ENCODE results near the gene CRTC2.
"Not testable (repeated sequence)": the region's sequence is repeated elsewhere in the genome, so short reads cannot be mapped to it uniquely, and the experiment has no call there.

Gene CRTC2

DNA sequence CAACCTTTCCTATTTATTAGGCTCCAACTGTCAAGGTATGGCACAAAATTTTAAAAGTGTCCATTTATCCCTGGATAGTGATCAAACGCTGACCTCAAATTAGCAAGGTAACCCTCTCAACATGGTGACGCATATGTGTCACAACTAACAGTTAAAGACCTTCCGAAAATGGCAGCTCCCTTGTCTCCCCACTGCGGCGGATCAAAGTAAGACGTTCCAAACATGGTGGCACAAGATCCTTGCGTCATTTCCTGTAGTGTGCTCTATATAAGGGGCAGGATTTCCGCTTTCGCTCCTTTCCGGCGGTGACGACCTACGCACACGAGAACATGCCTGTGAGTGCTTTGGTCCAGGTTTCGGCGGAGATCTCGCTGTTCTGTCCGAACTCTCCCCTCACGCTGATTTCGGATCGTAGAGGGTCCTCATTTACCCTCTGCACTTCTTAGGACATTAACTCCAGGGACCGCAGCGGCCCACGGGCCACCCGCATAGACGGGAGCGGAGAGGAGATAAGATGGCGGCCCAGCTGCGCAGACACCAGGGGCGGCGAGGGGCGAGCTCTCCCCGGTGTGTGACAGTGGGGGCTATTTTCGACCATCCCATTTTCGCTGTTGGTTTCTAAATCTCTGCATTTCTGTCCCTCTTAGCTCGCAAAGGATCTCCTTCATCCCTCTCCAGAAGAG, 32.2 kb upstream of the CRTC2 start, which contains the start of gene RPS27:
Gene RPS27, plus strand, starts transcription at position 295 of the 683 bp plus-strand sequence. Its CDS starts 35 bp downstream, at position 330.
- Histone ChIP-seq H3K4me2 (peak within 1 kb of the TSS; percentile 86 to 98 (median 95)), H3K4me3 (peak within 1 kb of the TSS; percentile 73 to 93 (median 80)), H3K9ac (peak within 1 kb of the TSS; percentile 88 to 99 (median 95)), H3K9me3 (replicated peaks in 1 of 11) (no peaks in the 10 kb centered on the region), H4K20me1 (peaks cover 15 to 46% (median 34%) of the 10 kb centered on the region in 11 experiments; a peak in 16 of 22 replicates), H3K27me3 (no peaks in the 10 kb centered on the region), H3K4me1 (peaks cover 42 to 67% (median 54%) of the 10 kb centered on the region in 10 experiments), H3K27ac (peak within 1 kb of the TSS; percentile 92 to 99 (median 95)), H3K36me3 (peaks cover 37 to 46% (median 43%) of the 10 kb centered on the region in 11 experiments)
- TF ChIP-seq Cebpa-rat (IDR thresholded peaks at IDR 0.05), result peak in 3 of 11 experiments; percentile 53 to 72 (median 60); a peak in 5 of 22 replicates

DNA sequence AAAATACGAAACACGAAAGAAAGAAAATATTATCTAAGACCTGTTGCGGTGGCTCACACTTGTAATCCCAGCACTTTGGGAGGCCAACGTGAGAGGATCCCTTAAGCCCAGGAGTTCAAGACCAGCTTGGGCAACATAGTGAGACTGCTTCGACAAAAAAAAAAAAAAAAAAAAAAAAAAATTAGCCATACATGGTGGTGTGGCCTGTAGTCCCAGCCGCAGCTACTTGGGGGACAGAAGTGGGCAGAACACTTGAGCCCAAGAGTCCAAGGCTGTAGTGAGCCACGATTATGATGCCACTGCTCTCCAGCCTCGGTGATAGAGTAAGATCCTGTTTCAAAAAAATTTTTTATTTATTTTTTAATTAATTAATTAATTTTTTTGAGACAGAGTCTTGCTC, 29.2 kb upstream of the CRTC2 start:
- Histone ChIP-seq H3K4me2 (peak overlapping the region; percentile 79 to 100 (median 97)), H3K9ac (peak overlapping the region; percentile 51 to 85 (median 80); a peak in 20 of 22 replicates)

DNA sequence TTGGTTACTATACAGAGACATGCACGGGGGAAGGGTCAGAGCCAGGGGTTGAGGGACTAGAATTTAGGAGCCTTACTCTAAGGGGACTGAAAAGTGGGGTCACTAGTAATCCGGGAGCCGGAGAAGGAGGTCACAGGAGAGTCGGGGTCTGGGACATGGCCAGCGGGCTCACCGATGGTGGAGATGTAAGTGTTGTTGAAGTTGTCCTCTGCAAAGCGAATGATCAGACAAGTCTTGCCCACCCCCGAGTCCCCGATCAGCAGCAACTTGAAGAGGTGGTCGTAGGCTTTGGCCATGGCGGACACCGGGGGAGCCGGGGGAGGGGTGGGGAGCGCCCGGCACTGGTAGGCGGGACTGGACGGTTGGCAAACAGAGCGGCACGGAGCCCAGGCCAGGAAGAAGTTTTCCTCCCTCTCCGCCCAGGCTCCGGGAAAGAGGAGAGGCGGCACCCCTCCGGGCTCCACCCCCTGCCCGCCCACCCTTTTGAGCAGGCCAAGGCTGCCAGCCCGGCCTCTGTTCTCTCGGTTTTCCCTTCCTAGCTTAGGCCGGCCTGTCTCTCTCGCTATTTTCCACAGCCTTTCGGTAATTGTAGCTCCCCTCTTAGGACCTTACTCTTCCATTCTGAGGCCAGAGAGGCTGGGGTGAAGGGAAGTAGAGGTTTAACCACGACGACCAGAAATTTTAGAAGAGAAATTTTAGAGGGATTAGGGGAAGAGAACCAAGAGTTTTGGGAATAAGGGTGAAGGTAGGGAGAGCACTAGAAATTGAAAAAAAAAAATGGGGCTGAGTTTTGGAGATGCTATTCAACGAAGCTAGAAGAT, 27.7 kb upstream of the CRTC2 start, which contains the start of gene RAB13:
Gene RAB13, minus strand, starts transcription at position 399 of the 821 bp plus-strand sequence. Its CDS starts 103 bp downstream, at position 296.
- Histone ChIP-seq H3K27me3 (no peaks in the 10 kb centered on the region), H3K4me1 (peaks cover 45 to 77% (median 62%) of the 10 kb centered on the region in 10 experiments), H3K4me2 (peak within 1 kb of the TSS; percentile 80 to 100 (median 97)), H3K36me3 (peaks cover 0 to 28% (median 23%) of the 10 kb centered on the region in 11 experiments; a peak in 21 of 22 replicates), H3K27ac (peak within 1 kb of the TSS; percentile 54 to 89 (median 81)), H3K4me3 (peak within 1 kb of the TSS; percentile 51 to 80 (median 67)), H3K9me3 (replicated peaks in 1 of 11) (no peaks in the 10 kb centered on the region), H3K9ac (peak within 1 kb of the TSS; percentile 74 to 85 (median 81)), H4K20me1 (peaks cover 0 to 8% (median 0%) of the 10 kb centered on the region in 11 experiments; a peak in 5 of 22 replicates)
- TF ChIP-seq Cebpa-rat (IDR thresholded peaks at IDR 0.05), result no peak

More for the DNA sequence above, 29.2 kb upstream of the CRTC2 start:
- H4K20me1 ChIP-seq, result peaks cover 2 to 18% (median 11%) of the 10 kb centered on the region in 11 experiments; a peak in 14 of 22 replicates
- H3K9me3 ChIP-seq (replicated peaks in 1 of 11), result no peaks in the 10 kb centered on the region
- TF ChIP-seq Cebpa-rat (IDR thresholded peaks at IDR 0.05), result no peak
- peak overlapping the region in 8 of 10 experiments; percentile 41 to 80 (median 70); a peak in 13 of 20 replicates for H3K4me3 ChIP-seq
- peak overlapping the region; percentile 49 to 89 (median 81); a peak in 21 of 22 replicates for H3K27ac ChIP-seq
- H3K27me3 ChIP-seq, result no peaks in the 10 kb centered on the region
- peaks cover 13 to 31% (median 23%) of the 10 kb centered on the region in 11 experiments for H3K36me3 ChIP-seq
- H3K4me1 ChIP-seq, result peaks cover 58 to 73% (median 66%) of the 10 kb centered on the region in 10 experiments

DNA sequence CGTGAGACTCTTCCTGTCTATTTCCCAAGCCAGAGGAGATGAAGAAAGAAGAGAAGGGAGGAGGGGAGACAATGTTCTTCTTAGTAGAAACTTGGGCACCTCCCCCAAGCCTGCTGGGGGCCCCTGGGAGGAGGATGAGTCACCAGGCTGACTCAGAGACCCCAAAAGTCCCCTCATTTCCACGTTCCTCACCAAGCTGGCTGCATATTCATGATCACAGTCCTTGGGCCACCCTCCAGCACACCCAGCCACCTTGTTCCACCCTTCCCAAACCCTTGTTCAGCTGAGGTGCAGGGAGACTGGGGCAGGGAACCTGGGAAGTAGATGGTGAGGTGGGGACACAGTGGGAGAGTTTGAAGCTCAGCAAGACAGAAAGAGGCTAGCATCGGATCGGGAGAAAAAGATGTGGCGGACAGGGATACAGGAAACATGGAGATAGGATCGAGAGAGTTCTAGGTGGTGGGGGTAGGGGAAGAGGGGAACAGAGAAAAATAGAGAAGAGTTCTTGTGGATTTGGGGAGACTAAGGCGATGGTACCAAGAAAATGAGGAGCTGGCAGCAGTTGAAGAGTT, 27.0 kb upstream of the CRTC2 start:
- H3K27ac ChIP-seq, result peak overlapping the region; percentile 54 to 89 (median 81)
- peaks cover 0 to 35% (median 29%) of the 10 kb centered on the region in 11 experiments; a peak in 18 of 22 replicates for H3K36me3 ChIP-seq
- peak in 3 of 11 experiments; percentile 9 to 69 (median 50); a peak in 3 of 22 replicates for TF ChIP-seq Cebpa-rat (IDR thresholded peaks at IDR 0.05)
- H3K4me2 ChIP-seq, result peak overlapping the region; percentile 80 to 100 (median 97)
- H3K4me3 ChIP-seq, result peak overlapping the region; percentile 51 to 80 (median 67)
- peak overlapping the region; percentile 74 to 85 (median 81) for H3K9ac ChIP-seq
- H3K27me3 ChIP-seq, result no peaks in the 10 kb centered on the region
- peaks cover 0 to 8% (median 0%) of the 10 kb centered on the region in 11 experiments; a peak in 2 of 22 replicates for H4K20me1 ChIP-seq
- H3K4me1 ChIP-seq, result peaks cover 45 to 77% (median 62%) of the 10 kb centered on the region in 10 experiments
- H3K9me3 ChIP-seq (replicated peaks in 1 of 11), result no peaks in the 10 kb centered on the region

DNA sequence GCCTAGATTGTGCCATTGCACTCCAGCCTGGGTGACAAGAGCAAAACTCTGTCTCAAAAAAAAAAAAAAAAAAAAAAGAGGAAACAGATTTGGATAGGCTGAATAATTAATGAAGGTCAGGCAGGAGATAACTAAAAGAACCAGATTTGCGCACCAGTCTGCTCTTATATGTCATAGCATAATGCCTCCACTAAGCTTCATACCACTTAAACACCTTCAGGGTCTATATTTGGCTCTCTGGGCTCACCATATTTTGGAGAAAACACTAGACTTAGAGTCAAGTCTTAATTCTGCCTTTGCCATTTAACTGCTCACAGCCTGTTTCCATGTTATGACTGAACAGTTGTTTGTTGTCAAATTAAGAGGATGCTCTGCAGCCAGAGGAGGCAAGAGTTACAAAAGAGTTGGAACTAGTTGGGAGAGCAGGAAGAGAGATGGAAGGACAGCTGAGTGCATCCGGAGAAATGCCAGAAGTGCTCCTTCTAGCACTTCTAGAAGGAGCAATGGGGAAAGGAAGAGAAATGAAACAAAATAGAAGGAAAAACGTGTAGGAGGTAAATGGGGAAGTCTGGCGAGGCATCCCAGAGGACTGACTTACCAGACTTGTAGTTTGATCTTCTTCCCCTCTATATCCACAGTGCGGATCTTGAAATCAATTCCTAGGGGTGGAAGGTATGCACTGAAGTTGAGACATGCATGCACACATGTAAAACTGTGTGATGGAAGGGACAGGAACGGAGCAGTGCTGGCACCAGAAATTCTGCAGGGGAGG, 25.9 kb upstream of the CRTC2 start:
- Histone ChIP-seq H3K27me3 (no peaks in the 10 kb centered on the region), H3K9me3 (replicated peaks in 1 of 11) (no peaks in the 10 kb centered on the region), H3K4me1 (peaks cover 38 to 70% (median 61%) of the 10 kb centered on the region in 10 experiments), H3K4me3 (peak overlapping the region in 9 of 10 experiments; percentile 61 to 80 (median 69); a peak in 17 of 20 replicates), H3K36me3 (peaks cover 0 to 42% (median 34%) of the 10 kb centered on the region in 11 experiments; a peak in 18 of 22 replicates), H3K27ac (peak overlapping the region in 10 of 11 experiments; percentile 64 to 89 (median 81); a peak in 18 of 22 replicates), H3K4me2 (peak overlapping the region; percentile 80 to 100 (median 97)), H4K20me1 (peaks cover 0 to 8% (median 0%) of the 10 kb centered on the region in 11 experiments; a peak in 2 of 22 replicates), H3K9ac (peak overlapping the region; percentile 74 to 85 (median 81); a peak in 21 of 22 replicates)
- TF ChIP-seq Cebpa-rat (IDR thresholded peaks at IDR 0.05), result no peak

DNA sequence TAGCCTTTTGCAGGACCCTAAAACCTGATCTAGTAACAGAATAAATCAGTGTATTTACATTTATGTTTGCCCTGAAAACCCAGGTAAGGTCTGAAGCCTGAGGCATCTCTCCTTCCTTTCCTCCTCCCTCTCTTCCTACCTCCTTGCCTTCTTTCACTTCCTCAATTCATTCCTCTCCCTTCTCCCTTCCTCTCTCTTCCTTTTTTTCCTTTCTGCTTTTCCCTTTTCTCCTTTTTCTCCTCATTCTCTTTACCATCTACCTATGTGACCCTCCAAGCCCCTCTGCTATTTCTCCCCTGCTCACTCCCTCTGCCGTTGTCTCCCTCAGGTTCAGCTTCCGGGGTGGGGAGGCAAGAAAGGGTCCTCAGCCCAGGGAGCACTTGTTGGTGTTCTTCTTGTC, 23.3 kb upstream of the CRTC2 start:
- Histone ChIP-seq H3K36me3 (peaks cover 0 to 49% (median 39%) of the 10 kb centered on the region in 11 experiments; a peak in 18 of 22 replicates), H3K4me1 (peaks cover 38 to 66% (median 58%) of the 10 kb centered on the region in 10 experiments), H3K9ac (peak overlapping the region in 1 of 11 experiments; percentile 45; a peak in 1 of 22 replicates), H3K4me2 (peak overlapping the region in 7 of 11 experiments; percentile 7 to 54 (median 38); a peak in 10 of 22 replicates)
- not testable (repeated sequence) for H3K9me3 ChIP-seq (replicated peaks in 1 of 11); H3K27ac ChIP-seq; H3K4me3 ChIP-seq; H3K27me3 ChIP-seq; H4K20me1 ChIP-seq

DNA sequence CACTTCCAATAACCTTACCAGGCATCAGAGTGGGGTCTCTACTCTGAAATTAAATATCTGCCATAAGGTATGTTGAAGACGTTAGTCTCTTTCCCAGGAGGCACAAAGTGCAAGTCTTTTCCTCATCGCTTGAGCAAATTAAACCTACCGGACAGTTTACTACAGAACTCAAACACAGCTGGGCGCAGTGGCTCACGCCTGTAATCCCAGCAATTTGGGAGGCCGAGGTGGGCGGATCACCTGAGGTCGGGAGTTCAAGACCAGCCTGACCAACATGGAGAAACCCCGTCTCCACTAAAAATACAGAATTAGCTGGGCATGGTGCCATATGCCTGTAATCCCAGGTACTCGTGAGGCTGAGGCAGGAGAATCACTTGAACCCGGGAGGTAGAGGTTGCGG, 20.7 kb upstream of the CRTC2 start:
- H3K4me3 ChIP-seq; H3K9me3 ChIP-seq (replicated peaks in 1 of 11); H3K27me3 ChIP-seq; H3K27ac ChIP-seq: not testable (repeated sequence)
- Histone ChIP-seq H3K4me2 (peak overlapping the region in 10 of 11 experiments; percentile 82 to 99 (median 92); a peak in 16 of 22 replicates), H4K20me1 (peaks cover 0 to 16% (median 0%) of the 10 kb centered on the region in 11 experiments; a peak in 5 of 22 replicates), H3K9ac (peak overlapping the region in 4 of 11 experiments; percentile 89 to 92 (median 90); a peak in 3 of 22 replicates), H3K4me1 (peaks cover 30 to 69% (median 64%) of the 10 kb centered on the region in 10 experiments), H3K36me3 (peaks cover 19 to 72% (median 59%) of the 10 kb centered on the region in 11 experiments)
